Parathyroid adenoma (tissue), 2 donors: Measurements from ENCODE around the gene CDK3.
A peak's percentile ranks its signal among the peaks of the same experiment; 100 is the strongest.

Experiments used
- H2AFZ ChIP-seq: fragments of 300-600 bp; sonication (generic); one replicate; pipeline ENCODE4 v1.7.0; 2017; ENCODE audit warnings: antibody characterized with exemption, mild to moderate bottlenecking
- H3K27ac ChIP-seq: fragments of 300-600 bp; sonication (generic); one replicate; pipeline ENCODE4 v1.7.0; 2017
- H3K27me3 ChIP-seq: fragments of 300-600 bp; sonication (generic); one replicate; pipeline ENCODE4 v1.7.0; 2017; ENCODE audit warnings: low read length; ENCODE audit not compliant: control insufficient read depth, insufficient read depth
- H3K36me3 ChIP-seq: fragments of 300-600 bp; sonication (generic); one replicate; pipeline ENCODE4 v1.7.0; 2017; ENCODE audit warnings: low read length; ENCODE audit not compliant: control insufficient read depth, insufficient read depth
- H3K4me1 ChIP-seq: fragments of 300-600 bp; sonication (generic); one replicate; pipeline ENCODE4 v1.7.0; 2017; ENCODE audit warnings: control low read depth
- H3K4me2 ChIP-seq: fragments of 300-600 bp; sonication (generic); one replicate; pipeline ENCODE4 v1.7.0; 2017; ENCODE audit warnings: low read length
- H3K4me3 ChIP-seq: fragments of 300-600 bp; sonication (generic); one replicate; pipeline ENCODE4 v1.7.0; 2017; ENCODE audit warnings: low read depth, low read length
- H3K79me2 ChIP-seq: fragments of 300-600 bp; sonication (generic); one replicate; pipeline ENCODE4 v1.7.0; 2017; ENCODE audit warnings: control low read depth
- H3K9ac ChIP-seq: fragments of 300-600 bp; sonication (generic); one replicate; pipeline ENCODE4 v1.7.0; 2017; ENCODE audit warnings: mild to moderate bottlenecking
- H3K9me3 ChIP-seq: fragments of 300-600 bp; sonication (generic); one replicate; pipeline ENCODE4 v1.7.0; 2017; ENCODE audit warnings: low read length; ENCODE audit not compliant: control insufficient read depth
- CTCF ChIP-seq: fragments of 300-600 bp; sonication (generic); IDR thresholded peaks from one replicate; pipeline ENCODE4 v1.7.0; 2017; ENCODE audit warnings: antibody characterized with exemption, mild to moderate bottlenecking
- donor health status: primary hyperparathyroidism.

CDK3 gene

GRCh38 chr17:76022973-76023899 lies 22.6 kb downstream of the CDK3 start:
- Histone ChIP-seq H3K4me3 (no peak overlapping the region), H3K4me1 (peaks cover 7% of the 10 kb centered on the region), H3K4me2 (no peak overlapping the region), H3K36me3 (no peaks in the 10 kb centered on the region), H3K27me3 (no peaks in the 10 kb centered on the region), H3K79me2 (no peaks in the 10 kb centered on the region), H3K9me3 (no peaks in the 10 kb centered on the region), H2AFZ (no peak overlapping the region), H3K27ac (no peak overlapping the region), H3K9ac (no peak overlapping the region)
- TF ChIP-seq CTCF: no peak

GRCh38 chr17:76023900-76024237 lies 23.2 kb downstream of the CDK3 start:
- Histone ChIP-seq H3K9me3 (no peaks in the 10 kb centered on the region), H3K36me3 (no peaks in the 10 kb centered on the region), H3K79me2 (no peaks in the 10 kb centered on the region), H3K9ac (no peak overlapping the region), H3K27ac (no peak overlapping the region), H3K4me1 (peaks cover 7% of the 10 kb centered on the region), H3K4me3 (no peak overlapping the region), H2AFZ (no peak overlapping the region), H3K27me3 (no peaks in the 10 kb centered on the region), H3K4me2 (no peak overlapping the region)
- no peak for TF ChIP-seq CTCF

GRCh38 chr17:76024353-76024752 lies 23.7 kb downstream of the CDK3 start:
- Histone ChIP-seq H3K79me2 (no peaks in the 10 kb centered on the region), H3K27me3 (no peaks in the 10 kb centered on the region), H3K4me3 (no peak overlapping the region), H3K9me3 (no peaks in the 10 kb centered on the region), H3K36me3 (no peaks in the 10 kb centered on the region), H3K4me1 (peaks cover 7% of the 10 kb centered on the region), H3K9ac (no peak overlapping the region), H2AFZ (no peak overlapping the region), H3K4me2 (no peak overlapping the region), H3K27ac (no peak overlapping the region)
- no peak for TF ChIP-seq CTCF

- Histone ChIP-seq H2AFZ (no peak overlapping the region), H3K9me3 (no peaks in the 10 kb centered on the region), H3K36me3 (no peaks in the 10 kb centered on the region), H3K4me2 (no peak overlapping the region), H3K4me3 (no peak overlapping the region), H3K27ac (no peak overlapping the region), H3K79me2 (no peaks in the 10 kb centered on the region), H3K9ac (no peak overlapping the region), H3K4me1 (peaks cover 11% of the 10 kb centered on the region), H3K27me3 (no peaks in the 10 kb centered on the region)
- no peak for TF ChIP-seq CTCF
Observed at GRCh38 chr17:76025294-76025693, 24.6 kb downstream of the CDK3 start.

- peak; percentile 34 for TF ChIP-seq CTCF
- Histone ChIP-seq H3K4me3 (peak overlapping the region; percentile 47), H3K27ac (peak overlapping the region; percentile 74), H2AFZ (peak overlapping the region; percentile 69), H3K9ac (peak overlapping the region; percentile 54), H3K27me3 (no peaks in the 10 kb centered on the region), H3K4me1 (peaks cover 11% of the 10 kb centered on the region), H3K79me2 (no peaks in the 10 kb centered on the region), H3K36me3 (no peaks in the 10 kb centered on the region), H3K4me2 (peak overlapping the region; percentile 84), H3K9me3 (no peaks in the 10 kb centered on the region)
Observed at GRCh38 chr17:76026714-76027158, 26.1 kb downstream of the CDK3 start.
